ENCODE data around the gene TENT4A. TPM values are rescaled to one million over a fixed set of nuclear protein-coding genes. Genes with fewer than 3 reads are reported as not detected.

The TENT4A gene
- total RNA-seq, 1 experiment from 2014 or later: 39.3 TPM

GRCh38 chr5:6805841-6806240, 92.6 kb downstream of the TENT4A start:
- no peak overlapping the region for H2AFZ ChIP-seq (ENCODE audit: low read length)
- DNase-seq (no peak), ATAC-seq (no peak)
- H4K20me1 ChIP-seq (ENCODE audit: low read length): no peaks in the 10 kb centered on the region
- ChIA-PET POLR2A (ENCODE audit: unreplicated experiment) (no interaction called here), CTCF (no interaction called here)
- no peak overlapping the region for H3K4me2 ChIP-seq (ENCODE audit: low read length)
- intact Hi-C loops (cut with micrococcal nuclease): no loop called here
- TF ChIP-seq CTCF (conservative IDR thresholded peaks at IDR 0.05; ENCODE audit: low read depth, low read length): no peak
- TF ChIP-seq EZH2 (IDR thresholded peaks at IDR 0.05; ENCODE audit: low read length, unreplicated experiment): no peak
- no peak for TF ChIP-seq EZH2phosphoT487 (IDR thresholded peaks at IDR 0.05; ENCODE audit: borderline replicate concordance, low read length)
- H3K27me3 ChIP-seq (ENCODE audit: low read length): peaks cover 71% of the 10 kb centered on the region
- peaks cover 4% of the 10 kb centered on the region; the same call in 1 of the 2 replicates for H3K9me3 ChIP-seq (ENCODE audit: low read length)
- no peaks in the 10 kb centered on the region for H3K36me3 ChIP-seq (ENCODE audit: low read depth, low read length)
- H3F3A ChIP-seq (ENCODE audit: low read length, unreplicated experiment): no peaks in the 10 kb centered on the region
- no peaks in the 10 kb centered on the region for H3K79me2 ChIP-seq (ENCODE audit: low read length)
- H3K4me1 ChIP-seq (ENCODE audit: insufficient read depth, low read length): no peaks in the 10 kb centered on the region
- H3K27ac ChIP-seq (ENCODE audit: low read length): no peak overlapping the region
- no peak overlapping the region for H3K9ac ChIP-seq (ENCODE audit: low read length)
- no peak overlapping the region for H3K4me3 ChIP-seq (ENCODE audit: low read length)
- no peaks in the 10 kb centered on the region for H3K9me2 ChIP-seq (replicated peaks; ENCODE audit: low read length)
- BruUV-seq (replicated peaks): no TSS peak

Other genes with a start within 250 kb of the TENT4A start
- 351 and 433 TPM in 2 replicates for gene NSUN2, start 80.4 kb upstream of the TENT4A start, total RNA-seq (2014; rRNA removed)
- 18.7 and 39.6 TPM in 2 replicates for gene SRD5A1, start 80.0 kb upstream of the TENT4A start, total RNA-seq (2014; rRNA removed)

Data from PC-3 (cell line).